ENCODE measurements around the gene XK. TPM values are rescaled to one million over a fixed set of nuclear protein-coding genes. Genes with fewer than 3 reads are reported as not detected.

Gene XK
- total and polyA plus RNA-seq, 9 of the 15 experiments (the other 6 are each of a cell fraction or from before 2014, with no cell fraction given) = 4.0 to 21.6 (median 11.6) TPM

GRCh38 chrX:37679888-37680287, 5.7 kb upstream of the XK start (continued):
- TF ChIP-seq SMARCA4 (IDR thresholded peaks at IDR 0.05) = peak; percentile 30; the same call in 1 of the 2 replicates
- TF ChIP-seq ZNF324 (CRISPR knock-in tag; IDR thresholded peaks at IDR 0.05) = no peak
- no peak for TF ChIP-seq NR2C2 (CRISPR knock-in tag; IDR thresholded peaks at IDR 0.05)
- TF ChIP-seq NR2C2 (tag; IDR thresholded peaks at IDR 0.05) = peak; percentile 41; the same call in 1 of the 2 replicates
- no peak for TF ChIP-seq HEY1 (CRISPR knock-in tag; IDR thresholded peaks at IDR 0.05; ENCODE audit: borderline replicate concordance)
- peak; percentile 49; the same call in 1 of the 2 replicates for TF ChIP-seq CTBP1 (IDR thresholded peaks at IDR 0.05; ENCODE audit: borderline replicate concordance)
- TF ChIP-seq RCOR1 (IDR thresholded peaks at IDR 0.05; ENCODE audit: borderline replicate concordance in 1 of 2, low read depth in 2 of 2, low read length in 2 of 2) = peak in 1 of 2 experiments; percentile 91; a peak in 3 of 4 replicates
- peak; percentile 69 to 75 for TF ChIP-seq KDM1A (IDR thresholded peaks at IDR 0.05)
- no peak for TF ChIP-seq GTF2B (IDR thresholded peaks at IDR 0.05; ENCODE audit: extremely low read depth, insufficient read length)
- TF ChIP-seq ZNF280A (IDR thresholded peaks at IDR 0.05; ENCODE audit: low read depth, partially characterized antibody) = no peak
- no peak for TF ChIP-seq FOXK1 (CRISPR knock-in tag; IDR thresholded peaks at IDR 0.05; ENCODE audit: borderline replicate concordance)
- no peak for TF ChIP-seq RNF2 (IDR thresholded peaks at IDR 0.05)
- peak; percentile 41; the same call in 1 of the 2 replicates for TF ChIP-seq SMARCE1 (IDR thresholded peaks at IDR 0.05)
- TF ChIP-seq KLF16 (IDR thresholded peaks at IDR 0.05) = peak; percentile 57; the same call in 1 of the 2 replicates
- TF ChIP-seq, protein P1, sequence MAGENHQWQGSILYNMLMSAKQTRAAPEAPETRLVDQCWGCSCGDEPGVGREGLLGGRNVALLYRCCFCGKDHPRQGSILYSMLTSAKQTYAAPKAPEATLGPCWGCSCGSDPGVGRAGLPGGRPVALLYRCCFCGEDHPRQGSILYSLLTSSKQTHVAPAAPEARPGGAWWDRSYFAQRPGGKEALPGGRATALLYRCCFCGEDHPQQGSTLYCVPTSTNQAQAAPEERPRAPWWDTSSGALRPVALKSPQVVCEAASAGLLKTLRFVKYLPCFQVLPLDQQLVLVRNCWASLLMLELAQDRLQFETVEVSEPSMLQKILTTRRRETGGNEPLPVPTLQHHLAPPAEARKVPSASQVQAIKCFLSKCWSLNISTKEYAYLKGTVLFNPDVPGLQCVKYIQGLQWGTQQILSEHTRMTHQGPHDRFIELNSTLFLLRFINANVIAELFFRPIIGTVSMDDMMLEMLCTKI (IDR thresholded peaks at IDR 0.05; ENCODE audit: partially characterized antibody) = no peak
- TF ChIP-seq SMAD4 (CRISPR knock-in tag; conservative IDR thresholded peaks at IDR 0.05) = peak; percentile 53; the same call in 1 of the 2 replicates
- TF ChIP-seq TBL1XR1 (IDR thresholded peaks at IDR 0.05; ENCODE audit: low read length in 2 of 2) = 0 out of 4 replicates have a peak, but pooled peaks of 1 of the 2 experiments have one; percentile 12
- TF ChIP-seq TRIM24 (IDR thresholded peaks at IDR 0.05) = peak in 1 of 2 experiments; percentile 44; a peak in 1 of 4 replicates
- TF ChIP-seq, protein P2, sequence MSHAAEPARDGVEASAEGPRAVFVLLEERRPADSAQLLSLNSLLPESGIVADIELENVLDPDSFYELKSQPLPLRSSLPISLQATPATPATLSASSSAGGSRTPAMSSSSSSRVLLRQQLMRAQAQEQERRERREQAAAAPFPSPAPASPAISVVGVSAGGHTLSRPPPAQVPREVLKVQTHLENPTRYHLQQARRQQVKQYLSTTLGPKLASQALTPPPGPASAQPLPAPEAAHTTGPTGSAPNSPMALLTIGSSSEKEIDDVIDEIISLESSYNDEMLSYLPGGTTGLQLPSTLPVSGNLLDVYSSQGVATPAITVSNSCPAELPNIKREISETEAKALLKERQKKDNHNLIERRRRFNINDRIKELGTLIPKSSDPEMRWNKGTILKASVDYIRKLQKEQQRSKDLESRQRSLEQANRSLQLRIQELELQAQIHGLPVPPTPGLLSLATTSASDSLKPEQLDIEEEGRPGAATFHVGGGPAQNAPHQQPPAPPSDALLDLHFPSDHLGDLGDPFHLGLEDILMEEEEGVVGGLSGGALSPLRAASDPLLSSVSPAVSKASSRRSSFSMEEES (CRISPR knock-in tag; IDR thresholded peaks at IDR 0.05) = peak; percentile 83
- TF ChIP-seq TEAD4 (IDR thresholded peaks at IDR 0.05; ENCODE audit: low read length) = peak; percentile 85
- no peak for TF ChIP-seq TEAD4 (CRISPR knock-in tag; IDR thresholded peaks at IDR 0.05; ENCODE audit: borderline replicate concordance)
- peak; percentile 58; the same call in 1 of the 2 replicates for TF ChIP-seq DPF2 (IDR thresholded peaks at IDR 0.05)
- no peak for TF ChIP-seq BDP1 (IDR thresholded peaks at IDR 0.05; ENCODE audit: insufficient read depth, insufficient read length)
- peak; percentile 64 for TF ChIP-seq MTA2 (IDR thresholded peaks at IDR 0.05; ENCODE audit: low read depth)
- TF ChIP-seq STAT5A (IDR thresholded peaks at IDR 0.05; ENCODE audit: borderline replicate concordance, low read length) = peak; percentile 23; the same call in 1 of the 2 replicates
- no peak for TF ChIP-seq SMARCC2 (IDR thresholded peaks at IDR 0.05; ENCODE audit: low read depth)
- TF ChIP-seq PML (IDR thresholded peaks at IDR 0.05; ENCODE audit: low read length) = peak; percentile 50; the same call in 1 of the 2 replicates
- TF ChIP-seq CHCHD3 (CRISPR knock-in tag; IDR thresholded peaks at IDR 0.05) = no peak

Measured in K562 (cell line).